ENCODE measurements around the gene WIPI1.

Gene WIPI1

GRCh38 chr17:68452724-68453290 is 4.5 kb downstream of the WIPI1 start:
- ChIA-PET POLR2A (interaction anchor here (0.7 kb wide), 1 partner anchor 16 kb away, joined by 4 read pairs; no protein-coding TSS in a partner anchor), CTCF (interaction anchor here (1.2 to 7.5 kb wide), 2 partner anchors 11 to 16 kb away, joined by 3 to 81 read pairs; no protein-coding TSS in a partner anchor)
- DNase-seq (ENCODE audit: low read depth, low spot score), result no peak
- no peak overlapping the region for H3K4me3 ChIP-seq (ENCODE audit: low read depth, low read length)
- TF ChIP-seq CTCF (IDR thresholded peaks at IDR 0.05; ENCODE audit: insufficient read depth, low read length, missing control alignments), result no peak

- TF ChIP-seq CTCF (IDR thresholded peaks at IDR 0.05; ENCODE audit: insufficient read depth, low read length, missing control alignments), result no peak
- ChIA-PET POLR2A (no interaction called here), CTCF (interaction anchor here (1.2 to 7.5 kb wide), 3 partner anchors 12 to 202 kb away, joined by 3 to 81 read pairs (median 3); no protein-coding TSS in a partner anchor)
Observed at GRCh38 chr17:68451670-68452354, 5.5 kb downstream of the WIPI1 start.

GRCh38 chr17:68450801-68451200 is 6.5 kb downstream of the WIPI1 start:
- ChIA-PET POLR2A (no interaction called here), CTCF (interaction anchor here (0.8 to 2.5 kb wide), 5 partner anchors 9 to 201 kb away, joined by 3 to 19 read pairs (median 4); no protein-coding TSS in a partner anchor)
- H3K4me3 ChIP-seq (ENCODE audit: low read depth, low read length), result no peak overlapping the region
- TF ChIP-seq CTCF (IDR thresholded peaks at IDR 0.05; ENCODE audit: insufficient read depth, low read length, missing control alignments), result no peak
- DNase-seq (ENCODE audit: low read depth, low spot score), result no peak

More at GRCh38 chr17:68451670-68452354, 5.5 kb downstream of the WIPI1 start:
- no peak overlapping the region for H3K4me3 ChIP-seq (ENCODE audit: low read depth, low read length)
- no peak for DNase-seq (ENCODE audit: low read depth, low spot score)

- ChIA-PET POLR2A (no interaction called here), CTCF (interaction anchor here (0.8 to 2.5 kb wide), 6 partner anchors 9 to 201 kb away, joined by 3 to 19 read pairs (median 4); no protein-coding TSS in a partner anchor)
Observed at GRCh38 chr17:68450391-68450790, 6.9 kb downstream of the WIPI1 start.

GRCh38 chr17:68449021-68449739 is 8.1 kb downstream of the WIPI1 start:
- no peak for TF ChIP-seq CTCF (IDR thresholded peaks at IDR 0.05; ENCODE audit: insufficient read depth, low read length, missing control alignments)
- no peak overlapping the region for H3K4me3 ChIP-seq (ENCODE audit: low read depth, low read length)
- no peak for DNase-seq (ENCODE audit: low read depth, low spot score)
- CTCF ChIA-PET, result interaction anchor here (1.1 to 2.5 kb wide), 2 partner anchors 12 to 18 kb away, joined by 4 to 19 read pairs; no protein-coding TSS in a partner anchor
- POLR2A ChIA-PET, result no interaction called here

More at GRCh38 chr17:68450391-68450790, 6.9 kb downstream of the WIPI1 start:
- no peak for TF ChIP-seq CTCF (IDR thresholded peaks at IDR 0.05; ENCODE audit: insufficient read depth, low read length, missing control alignments)
- DNase-seq (ENCODE audit: low read depth, low spot score), result no peak
- no peak overlapping the region for H3K4me3 ChIP-seq (ENCODE audit: low read depth, low read length)

All from AG04449 (cell line).